Common myeloid progenitor, CD34-positive (primary cell): ENCODE measurements around the gene CENPC.
A peak's percentile ranks its signal among the peaks of the same experiment; 100 is the strongest.
"Not testable (repeated sequence)": the region's sequence is repeated elsewhere in the genome, so short reads cannot be mapped to it uniquely, and the experiment has no call there.

Source experiments
- CTCF ChIA-PET: fragments of 350-600 bp; sonication (Branson Sonifier 250); formaldehyde crosslinking; loops from one replicate; lab custom pipeline; 2021; ENCODE audit warnings: antibody characterized with exemption; lab: Charles Lee
- POLR2A ChIA-PET: fragments of 350-600 bp; sonication (Branson Sonifier 250); formaldehyde crosslinking; loops from one replicate; lab custom pipeline; 2021; ENCODE audit warnings: antibody characterized with exemption; lab: Charles Lee
- DNase-seq, 3 donors: peaks; one replicate each; pipeline versions ENCODE4 v3.0.0 to v3.0.0-alpha.2; 2013
- H3K27ac ChIP-seq, 2 experiments: 1 replicate in 1 of 2; 2 replicates in 1 of 2; pipeline ENCODE4 v1.7.0; 2013; ENCODE audit warnings: inconsistent platforms in 2 of 2, low read length in 2 of 2, mild to moderate bottlenecking in 2 of 2, low read depth in 1 of 2, moderate library complexity in 1 of 2; ENCODE audit not compliant: severe bottlenecking in 2 of 2, insufficient read depth in 1 of 2, poor library complexity in 1 of 2
- H3K27me3 ChIP-seq, 5 experiments: replicated peaks in 2 of 5; 1 replicate in 3 of 5; 2 replicates in 2 of 5; pipeline versions ENCODE4 v1.6.1 to v1.7.0; 2013; ENCODE audit warnings: low read length in 4 of 5, mild to moderate bottlenecking in 2 of 5, moderate library complexity in 2 of 5, inconsistent platforms in 1 of 5; ENCODE audit not compliant: insufficient read depth in 5 of 5, control insufficient read depth in 4 of 5
- H3K36me3 ChIP-seq, 4 experiments: 1 replicate in 2 of 4; 2 replicates in 2 of 4; pipeline versions ENCODE4 v1.6.1 to v1.7.0; 2013; ENCODE audit warnings: low read length in 3 of 4, control low read depth in 1 of 4, mild to moderate bottlenecking in 1 of 4; ENCODE audit not compliant: control insufficient read depth in 4 of 4, insufficient read depth in 4 of 4
- H3K4me1 ChIP-seq, 4 experiments: 1 replicate in 3 of 4; 2 replicates in 1 of 4; pipeline versions ENCODE4 v1.6.1 to v1.7.1; 2013; ENCODE audit warnings: low read length in 3 of 4, mild to moderate bottlenecking in 3 of 4, control low read depth in 1 of 4, inconsistent platforms in 1 of 4, moderate library complexity in 1 of 4; ENCODE audit not compliant: control insufficient read depth in 4 of 4, insufficient read depth in 4 of 4; ENCODE audit errors: control extremely low read depth in 1 of 4
- H3K4me3 ChIP-seq, 7 experiments: 1 replicate in 4 of 7; 2 replicates in 3 of 7; pipeline versions ENCODE4 v1.5.1 to v1.7.0; 2013; ENCODE audit warnings: mild to moderate bottlenecking in 7 of 7, low read length in 6 of 7, moderate library complexity in 6 of 7, inconsistent platforms in 2 of 7, low read depth in 2 of 7, control low read depth in 1 of 7; ENCODE audit not compliant: insufficient read depth in 4 of 7, control insufficient read depth in 1 of 7; ENCODE audit errors: extremely low read depth in 1 of 7
- H3K9me3 ChIP-seq, 5 experiments: 1 replicate in 4 of 5; 2 replicates in 1 of 5; pipeline versions ENCODE4 v1.6.1 to v1.7.1; 2013; ENCODE audit warnings: low read length in 4 of 5, mild to moderate bottlenecking in 2 of 5, inconsistent platforms in 1 of 5, low read depth in 1 of 5, moderate library complexity in 1 of 5; ENCODE audit not compliant: control insufficient read depth in 4 of 5, insufficient read depth in 2 of 5; ENCODE audit errors: control extremely low read depth in 1 of 5
- WGBS: methylation state at CpG from one replicate; pipeline ENCODE4 v1.1.5; 2013; ENCODE audit not compliant: insufficient coverage; 5-methylcytosine and 5-hydroxymethylcytosine counted together

Gene CENPC

DNA sequence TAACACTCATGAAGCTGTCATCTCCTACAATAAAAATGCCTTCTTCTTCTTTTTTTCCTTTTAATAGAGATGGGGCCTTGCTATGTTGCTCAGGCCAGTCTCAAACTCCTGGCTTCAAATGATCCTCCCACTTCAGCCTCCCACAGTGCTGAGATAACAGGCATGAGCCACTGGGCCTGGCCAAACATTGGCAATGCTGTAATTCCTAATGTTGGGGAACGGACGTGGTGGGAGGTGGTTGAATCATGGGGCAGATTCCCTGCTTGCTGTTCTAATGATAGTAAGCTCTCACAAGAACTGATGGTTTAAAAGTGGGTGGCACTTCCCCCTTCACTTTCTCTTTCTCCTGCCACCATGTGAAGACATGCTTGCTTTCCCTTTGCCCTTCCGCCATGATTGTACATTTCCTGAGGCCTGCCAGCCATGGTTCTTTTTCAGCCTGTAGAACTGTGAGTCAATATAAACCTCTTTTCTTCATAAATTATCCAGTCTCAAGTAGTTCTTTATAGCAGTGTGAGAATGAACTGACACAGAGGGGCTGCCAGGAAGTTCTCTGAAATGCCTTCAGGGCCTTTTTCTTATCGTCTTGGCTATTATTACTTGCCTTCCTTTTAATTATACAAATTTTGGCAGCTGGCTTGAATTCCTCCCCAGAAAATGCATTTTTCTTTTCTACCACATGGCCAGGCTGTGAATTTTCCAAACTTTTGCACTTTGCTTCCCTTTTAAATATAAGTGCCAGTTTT lies 93.0 kb downstream of the CENPC start:
- Histone ChIP-seq H3K27ac (no peak overlapping the region), H3K4me1 (peaks cover 0 to 15% (median 5%) of the 10 kb centered on the region in 4 experiments), H3K9me3 (peaks cover 0 to 7% (median 1%) of the 10 kb centered on the region in 5 experiments), H3K27me3 (no peaks in the 10 kb centered on the region), H3K36me3 (peaks cover 4 to 49% (median 18%) of the 10 kb centered on the region in 4 experiments), H3K4me3 (no peak overlapping the region)
- peak in 1 of 3 donors; percentile 2 for DNase-seq
- POLR2A ChIA-PET: interaction anchor here (0.7 kb wide), 1 partner anchor 1784 kb away, joined by 3 read pairs; no protein-coding TSS in a partner anchor
- CTCF ChIA-PET: no interaction called here
- 100% methylated on average over 2 of the region's 4 CpGs for WGBS

DNA sequence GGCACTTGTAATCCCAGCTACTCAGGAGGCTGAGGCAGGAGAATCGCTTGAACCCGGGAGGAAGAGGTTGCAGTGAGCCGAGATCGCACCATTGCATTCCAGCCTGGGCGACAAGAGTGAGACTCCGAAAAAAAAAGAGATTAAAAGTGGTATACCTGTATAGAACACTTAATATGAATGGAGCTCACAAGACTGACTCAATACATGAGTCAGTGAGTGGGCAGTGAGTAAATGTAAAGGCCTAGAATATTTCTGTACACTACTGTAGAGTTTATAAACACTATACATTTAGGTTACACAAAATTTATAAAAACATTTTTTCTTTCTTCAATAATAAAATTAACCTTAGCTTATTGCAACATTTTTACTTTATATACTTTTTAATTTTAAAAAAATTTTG lies 93.8 kb downstream of the CENPC start:
- DNase-seq: no peak
- ChIA-PET POLR2A (interaction anchor here (0.6 to 0.7 kb wide), 2 partner anchors 69 to 1783 kb away, joined by 3 read pairs; no protein-coding TSS in a partner anchor), CTCF (no interaction called here)
- peaks cover 0 to 7% (median 0%) of the 10 kb centered on the region in 5 experiments for H3K9me3 ChIP-seq
- peaks cover 0 to 15% (median 5%) of the 10 kb centered on the region in 4 experiments for H3K4me1 ChIP-seq
- H3K27me3 ChIP-seq: no peaks in the 10 kb centered on the region
- peaks cover 4 to 45% (median 17%) of the 10 kb centered on the region in 4 experiments for H3K36me3 ChIP-seq
- no peak overlapping the region for H3K27ac ChIP-seq
- WGBS: 97% methylated on average over 5 of the region's 6 CpGs
- H3K4me3 ChIP-seq: no peak overlapping the region

DNA sequence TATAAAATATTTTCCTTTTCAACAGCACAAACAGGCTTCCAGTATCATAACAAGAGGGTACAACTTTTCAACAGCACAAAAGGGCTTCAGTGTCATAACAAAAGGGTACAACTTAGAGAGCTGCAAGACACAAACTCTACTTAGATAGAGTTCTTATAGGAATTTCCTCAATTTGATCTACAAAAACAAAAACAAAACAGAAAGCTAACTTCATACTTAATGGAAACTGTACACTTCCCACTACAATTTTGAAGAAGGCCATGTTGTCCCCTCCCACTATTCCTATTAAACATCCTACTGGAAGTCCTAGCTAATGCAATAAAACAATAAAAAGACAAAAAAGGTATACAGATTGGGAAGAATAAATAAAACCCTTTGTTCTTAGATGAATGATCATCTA lies 96.7 kb downstream of the CENPC start:
- Histone ChIP-seq H3K9me3 (peaks cover 0 to 7% (median 0%) of the 10 kb centered on the region in 5 experiments), H3K4me3 (no peak overlapping the region), H3K27me3 (no peaks in the 10 kb centered on the region), H3K36me3 (peaks cover 7 to 32% (median 11%) of the 10 kb centered on the region in 4 experiments), H3K4me1 (peaks cover 0 to 6% (median 4%) of the 10 kb centered on the region in 4 experiments), H3K27ac (no peak overlapping the region)
- DNase-seq: no peak
- ChIA-PET POLR2A (no interaction called here), CTCF (interaction anchor here (1.3 kb wide), 1 partner anchor 18 kb away, joined by 5 read pairs; no protein-coding TSS in a partner anchor)

DNA sequence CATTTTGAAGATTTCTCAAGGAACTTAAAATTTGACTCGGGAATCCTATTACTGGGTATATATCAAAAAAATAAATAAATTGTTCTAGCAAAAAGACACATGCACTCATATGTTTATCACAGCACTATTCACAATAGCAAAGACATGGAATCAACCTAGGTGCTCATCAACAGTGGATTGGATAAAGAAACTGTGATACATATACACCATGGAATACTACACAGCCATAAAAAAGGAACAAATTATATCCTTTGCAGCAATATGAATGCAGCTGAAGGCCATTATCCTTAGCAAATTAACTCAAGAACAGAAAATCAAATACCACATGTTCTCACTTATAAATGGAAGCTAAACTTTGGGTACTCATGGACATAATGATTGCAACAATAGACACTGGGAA lies 97.4 kb downstream of the CENPC start:
- ChIA-PET CTCF (interaction anchor here (1.3 kb wide), 1 partner anchor 17 kb away, joined by 5 read pairs; no protein-coding TSS in a partner anchor), POLR2A (no interaction called here)
- Histone ChIP-seq H3K9me3 (peaks cover 0 to 3% (median 0%) of the 10 kb centered on the region in 5 experiments), H3K36me3 (peaks cover 2 to 29% (median 7%) of the 10 kb centered on the region in 4 experiments), H3K27me3 (no peaks in the 10 kb centered on the region), H3K4me3 (no peak overlapping the region), H3K4me1 (no peaks in the 10 kb centered on the region), H3K27ac (no peak overlapping the region)
- no peak for DNase-seq
- no CpG with 5 or more reads among the region's 1 CpG for WGBS

DNA sequence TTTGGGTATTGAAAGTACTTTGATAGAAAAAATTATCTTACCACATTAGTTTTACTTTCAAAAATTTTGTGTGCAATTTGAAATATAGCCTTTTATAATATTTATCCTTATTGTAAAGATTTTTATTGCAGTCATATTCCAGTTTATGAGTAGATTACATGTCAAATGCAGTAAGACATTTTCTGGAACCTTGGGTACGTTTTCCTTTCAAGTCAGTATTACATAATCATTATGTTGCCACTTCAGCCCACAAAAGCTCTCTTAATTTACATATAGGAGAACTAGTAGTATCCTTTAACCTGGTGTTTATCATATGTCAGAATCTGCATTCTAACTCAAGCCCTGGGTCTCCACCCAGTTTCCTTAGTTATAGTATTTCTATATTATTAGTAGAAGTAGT lies 98.5 kb downstream of the CENPC start:
- Histone ChIP-seq H3K4me3 (no peak overlapping the region), H3K9me3 (peaks cover 0 to 3% (median 0%) of the 10 kb centered on the region in 5 experiments), H3K27me3 (no peaks in the 10 kb centered on the region), H3K4me1 (no peaks in the 10 kb centered on the region), H3K27ac (no peak overlapping the region), H3K36me3 (peaks cover 2 to 29% (median 7%) of the 10 kb centered on the region in 4 experiments)
- ChIA-PET POLR2A (no interaction called here), CTCF (no interaction called here)
- no peak for DNase-seq
- WGBS: no CpG with 5 or more reads among the region's 1 CpG

DNA sequence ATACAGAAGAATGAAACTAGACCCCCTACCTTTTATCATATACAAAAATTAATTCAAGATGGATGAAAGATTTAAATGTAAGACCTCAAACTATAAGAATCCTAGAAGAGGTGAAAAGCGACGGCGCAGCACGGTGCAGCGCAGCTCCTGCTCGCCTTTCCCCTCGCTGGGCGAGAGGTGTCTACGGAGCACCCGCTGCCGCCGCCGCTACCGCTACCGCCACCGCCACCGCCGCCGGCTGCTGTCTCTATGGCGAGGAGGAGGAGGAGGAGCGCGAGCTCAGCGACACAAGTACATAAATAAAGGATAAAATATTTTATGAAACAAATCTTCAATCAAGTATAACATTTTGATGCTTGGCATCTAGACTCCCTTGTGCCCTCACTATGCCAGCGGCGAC lies 99.4 kb downstream of the CENPC start:
- CTCF ChIA-PET, POLR2A ChIA-PET, H3K27ac ChIP-seq, H3K4me1 ChIP-seq, H3K4me3 ChIP-seq, H3K27me3 ChIP-seq, H3K9me3 ChIP-seq, DNase-seq: not testable (repeated sequence)
- 95% methylated on average over 8 of the region's 25 CpGs for WGBS
- H3K36me3 ChIP-seq: peaks cover 2 to 29% (median 7%) of the 10 kb centered on the region in 4 experiments

DNA sequence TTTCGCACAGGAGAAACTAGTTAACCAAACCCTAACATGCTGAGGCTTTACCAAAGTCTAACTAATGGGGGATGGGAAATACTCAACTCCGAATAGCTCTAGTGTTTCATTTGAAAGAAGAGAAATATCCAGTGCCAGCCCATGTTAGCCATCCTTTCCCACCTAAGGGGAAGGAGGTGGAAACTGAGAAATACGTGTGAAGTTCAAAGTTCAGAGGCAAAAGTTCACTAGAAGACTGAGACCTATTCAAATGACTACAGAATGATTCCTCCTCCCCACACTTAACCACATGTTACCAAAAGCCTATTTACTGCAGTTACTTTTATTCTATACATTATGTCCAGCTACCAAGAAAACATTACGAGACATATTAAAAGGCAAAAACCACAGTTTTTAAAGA lies 106.3 kb downstream of the CENPC start:
- Histone ChIP-seq H3K9me3 (no peaks in the 10 kb centered on the region), H3K4me1 (no peaks in the 10 kb centered on the region), H3K36me3 (peaks cover 0 to 21% (median 6%) of the 10 kb centered on the region in 4 experiments), H3K27ac (no peak overlapping the region), H3K4me3 (no peak overlapping the region), H3K27me3 (no peaks in the 10 kb centered on the region)
- DNase-seq: no peak
- ChIA-PET POLR2A (no interaction called here), CTCF (no interaction called here)
- WGBS: 100% methylated on average over 3 of the region's 4 CpGs
